HepG2 (cell line): ENCODE measurements around the gene MIR17HG. TPM values are rescaled to one million over a fixed set of nuclear protein-coding genes. Genes with fewer than 3 reads are reported as not detected.
A peak's percentile ranks its signal among the peaks of the same experiment; 100 is the strongest.

ENCODE experiments used
- CHD4 ChIP-seq: fragments of 200-600 bp; sonication (generic); IDR thresholded peaks from 2 replicates; pipeline ENCODE4 v1.7.0; 2017; ENCODE audit warnings: mild to moderate bottlenecking, low read length, borderline replicate concordance
- EZH2 ChIP-seq: conservative IDR thresholded peaks from 2 replicates; pipeline ENCODE4 v1.6.1; 2012; ENCODE audit warnings: mild to moderate bottlenecking, low read depth, low read length, moderate library complexity
- GATAD1 ChIP-seq: IDR thresholded peaks from 2 replicates; pipeline ENCODE4 v1.6.1; 2016; ENCODE audit warnings: missing genetic modification reagents, missing compliant biosample characterization
- GZF1 ChIP-seq: sonication (generic); formaldehyde crosslinking; IDR thresholded peaks from 2 replicates; pipeline ENCODE4 v1.5.1; 2020; ENCODE audit warnings: mild to moderate bottlenecking, missing genetic modification reagents
- HHEX ChIP-seq: IDR thresholded peaks from 2 replicates; pipeline ENCODE4 v1.6.1; 2016; ENCODE audit warnings: control low read depth
- HNRNPLL ChIP-seq: fragments of 200-400 bp; formaldehyde crosslinking; IDR thresholded peaks from 2 replicates; pipeline ENCODE4 v1.6.1; 2017; ENCODE audit warnings: mild to moderate bottlenecking, low read depth, low read length; ENCODE audit not compliant: poor library complexity, severe bottlenecking
- HOXA3 ChIP-seq: sonication (generic); formaldehyde crosslinking; IDR thresholded peaks from 2 replicates; pipeline ENCODE4 v1.5.0; 2020; ENCODE audit warnings: missing genetic modification reagents
- MAZ ChIP-seq, 2 experiments: sonication (generic) in 1 of 2; formaldehyde crosslinking in 1 of 2; IDR thresholded peaks; 2 replicates each; pipeline versions ENCODE4 v1.5.0 to v1.6.1; 2012 to 2020; ENCODE audit warnings: low read depth in 2 of 2, mild to moderate bottlenecking in 2 of 2, borderline replicate concordance in 1 of 2, improper control_type of control experiment in 1 of 2, low read length in 1 of 2, missing genetic modification reagents in 1 of 2, moderate library complexity in 1 of 2
- MTF2 ChIP-seq: sonication (generic); formaldehyde crosslinking; IDR thresholded peaks from 2 replicates; pipeline ENCODE4 v1.5.0; 2020; ENCODE audit warnings: missing genetic modification reagents, borderline replicate concordance
- MXI1 ChIP-seq: IDR thresholded peaks from 3 replicates; pipeline ENCODE4 v1.6.1; 2012; ENCODE audit warnings: low read depth, low read length, inconsistent platforms, borderline replicate concordance
- REL ChIP-seq: sonication (generic); formaldehyde crosslinking; conservative IDR thresholded peaks from 2 replicates; pipeline ENCODE4 v1.8.0; 2022; ENCODE audit warnings: mild to moderate bottlenecking, missing genetic modification reagents, moderate library complexity
- TRIM24 ChIP-seq: sonication (generic); formaldehyde crosslinking; IDR thresholded peaks from 2 replicates; pipeline ENCODE4 v1.8.0; 2022; ENCODE audit warnings: mild to moderate bottlenecking, missing genetic modification reagents
- ZFY ChIP-seq: sonication (generic); formaldehyde crosslinking; IDR thresholded peaks from 2 replicates; pipeline ENCODE4 v1.4.0; 2020; ENCODE audit warnings: missing genetic modification reagents
- ZNF101 ChIP-seq: sonication (generic); formaldehyde crosslinking; IDR thresholded peaks from 2 replicates; pipeline ENCODE4 v1.4.0; 2020; ENCODE audit warnings: mild to moderate bottlenecking, low read depth, missing genetic modification reagents, borderline replicate concordance
- polyA plus RNA-seq, 8 experiments: library from polyadenylated mRNA; depleted of rRNA in 3 of 8; stranded (reverse) in 7 of 8; unstranded in 1 of 8; fragments of >200 nt; fragmentation: Illumina TruSeq in 4 of 8; extraction: Trizol in 4 of 8; gene quantifications; 2 replicates each; pipeline versions ENCODE4 v1.2.1 to v1.2.3, GENCODE V29; 2011 to 2016; ENCODE audit warnings: low read depth in 4 of 8, missing spikeins in 1 of 8, mixed read lengths in 1 of 8; ENCODE audit not compliant: insufficient read depth in 1 of 8
- total RNA-seq, 5 experiments: library from RNA; depleted of rRNA; stranded (reverse); fragments of >200 nt; fragmentation: Illumina TruSeq; extraction: Trizol; gene quantifications; 2 replicates each; pipeline ENCODE4 v1.2.3, GENCODE V29; 2016; ENCODE audit warnings: low read depth in 1 of 5
- TF ChIP-seq, protein P1 (sequence below): sonication (generic); formaldehyde crosslinking; IDR thresholded peaks from 2 replicates; pipeline ENCODE4 v1.4.0; 2020; ENCODE audit warnings: mild to moderate bottlenecking, missing genetic modification reagents
- TF ChIP-seq, protein P2 (sequence below): sonication (generic); formaldehyde crosslinking; IDR thresholded peaks from 2 replicates; pipeline ENCODE4 v1.5.0; 2020; ENCODE audit warnings: missing genetic modification reagents
- TF ChIP-seq, protein P3 (sequence below): sonication (generic); formaldehyde crosslinking; IDR thresholded peaks from 2 replicates; pipeline ENCODE4 v1.4.0; 2020; ENCODE audit warnings: missing genetic modification reagents
- TF ChIP-seq, protein P4 (sequence below): sonication (generic); formaldehyde crosslinking; IDR thresholded peaks from 2 replicates; pipeline ENCODE4 v1.9.0; 2022; ENCODE audit warnings: missing genetic modification reagents, mild to moderate bottlenecking, borderline replicate concordance
- TF ChIP-seq, protein P5 (sequence below): sonication (generic); formaldehyde crosslinking; IDR thresholded peaks from 2 replicates; pipeline ENCODE4 v1.4.0; 2020; ENCODE audit warnings: missing genetic modification reagents

Gene MIR17HG
- total and polyA plus RNA-seq, 2 of the 13 experiments (the other 11 are each of a cell fraction or from before 2014, with no cell fraction given), result 2.5 to 12.3 TPM

DNA sequence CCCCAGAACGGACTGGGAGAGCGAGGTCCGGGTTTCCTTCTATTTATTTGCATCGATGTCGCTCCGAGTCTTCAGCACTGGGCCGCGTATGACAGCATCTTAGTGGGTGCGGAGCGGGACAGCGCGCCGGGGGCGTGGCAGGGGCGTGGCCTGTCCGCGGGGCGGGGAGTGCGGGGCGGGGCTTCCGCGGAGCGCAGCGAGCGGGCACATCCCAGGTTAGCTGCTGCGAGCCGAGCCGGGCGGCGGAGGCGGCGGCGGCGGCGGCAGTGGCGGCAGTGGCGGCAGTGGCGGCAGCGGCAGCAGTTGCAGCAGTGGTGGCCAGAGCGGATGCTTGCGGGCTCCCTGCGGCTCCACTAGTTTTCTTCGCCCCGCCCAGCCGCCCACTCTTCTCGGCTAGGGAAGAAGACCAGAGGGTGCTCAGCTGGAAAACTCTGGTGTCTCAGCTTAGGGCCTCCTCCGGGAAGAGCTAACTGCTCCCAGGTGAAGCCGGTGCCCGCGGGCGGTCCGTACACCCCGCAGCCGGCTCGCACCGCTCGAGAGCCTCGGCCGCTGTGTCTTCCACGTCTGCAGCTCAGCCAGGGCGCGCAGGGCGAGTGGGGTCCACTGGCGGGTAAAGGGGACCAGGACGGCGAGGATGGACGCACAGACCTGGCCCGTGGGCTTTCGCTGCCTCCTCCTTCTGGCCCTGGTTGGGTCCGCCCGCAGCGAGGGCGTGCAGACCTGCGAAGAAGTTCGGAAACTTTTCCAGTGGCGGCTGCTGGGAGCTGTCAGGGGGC lies 51.1 kb downstream of the MIR17HG start, which contains the start of gene GPC5 (continued):
- TF ChIP-seq, protein P1, sequence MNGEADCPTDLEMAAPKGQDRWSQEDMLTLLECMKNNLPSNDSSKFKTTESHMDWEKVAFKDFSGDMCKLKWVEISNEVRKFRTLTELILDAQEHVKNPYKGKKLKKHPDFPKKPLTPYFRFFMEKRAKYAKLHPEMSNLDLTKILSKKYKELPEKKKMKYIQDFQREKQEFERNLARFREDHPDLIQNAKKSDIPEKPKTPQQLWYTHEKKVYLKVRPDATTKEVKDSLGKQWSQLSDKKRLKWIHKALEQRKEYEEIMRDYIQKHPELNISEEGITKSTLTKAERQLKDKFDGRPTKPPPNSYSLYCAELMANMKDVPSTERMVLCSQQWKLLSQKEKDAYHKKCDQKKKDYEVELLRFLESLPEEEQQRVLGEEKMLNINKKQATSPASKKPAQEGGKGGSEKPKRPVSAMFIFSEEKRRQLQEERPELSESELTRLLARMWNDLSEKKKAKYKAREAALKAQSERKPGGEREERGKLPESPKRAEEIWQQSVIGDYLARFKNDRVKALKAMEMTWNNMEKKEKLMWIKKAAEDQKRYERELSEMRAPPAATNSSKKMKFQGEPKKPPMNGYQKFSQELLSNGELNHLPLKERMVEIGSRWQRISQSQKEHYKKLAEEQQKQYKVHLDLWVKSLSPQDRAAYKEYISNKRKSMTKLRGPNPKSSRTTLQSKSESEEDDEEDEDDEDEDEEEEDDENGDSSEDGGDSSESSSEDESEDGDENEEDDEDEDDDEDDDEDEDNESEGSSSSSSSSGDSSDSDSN, result peak; percentile 41; the same call in 1 of the 2 replicates
- TF ChIP-seq MXI1 (no peak; the same call in 2 of the 3 replicates), HOXA3 (CRISPR knock-in tag) (no peak), ZNF101 (CRISPR knock-in tag) (no peak), ZFY (no peak), CHD4 (no peak), GZF1 (no peak), HNRNPLL (peak; percentile 46), EZH2 (0 out of 2 replicates have a peak, but pooled peaks have one; percentile 24), MTF2 (CRISPR knock-in tag) (peak; percentile 27; the same call in 1 of the 2 replicates), GATAD1 (CRISPR knock-in tag) (no peak), MAZ (IDR thresholded peaks at IDR 0.05; ENCODE audit: borderline replicate concordance, low read depth, low read length) (0 out of 2 replicates have a peak, but pooled peaks have one; percentile 29), MAZ (CRISPR knock-in tag; IDR thresholded peaks at IDR 0.05; ENCODE audit: low read depth) (no peak), REL (CRISPR knock-in tag) (0 out of 2 replicates have a peak, but pooled peaks have one; percentile 25), TRIM24 (no peak), HHEX (CRISPR knock-in tag) (no peak)
- TF ChIP-seq, protein P2, sequence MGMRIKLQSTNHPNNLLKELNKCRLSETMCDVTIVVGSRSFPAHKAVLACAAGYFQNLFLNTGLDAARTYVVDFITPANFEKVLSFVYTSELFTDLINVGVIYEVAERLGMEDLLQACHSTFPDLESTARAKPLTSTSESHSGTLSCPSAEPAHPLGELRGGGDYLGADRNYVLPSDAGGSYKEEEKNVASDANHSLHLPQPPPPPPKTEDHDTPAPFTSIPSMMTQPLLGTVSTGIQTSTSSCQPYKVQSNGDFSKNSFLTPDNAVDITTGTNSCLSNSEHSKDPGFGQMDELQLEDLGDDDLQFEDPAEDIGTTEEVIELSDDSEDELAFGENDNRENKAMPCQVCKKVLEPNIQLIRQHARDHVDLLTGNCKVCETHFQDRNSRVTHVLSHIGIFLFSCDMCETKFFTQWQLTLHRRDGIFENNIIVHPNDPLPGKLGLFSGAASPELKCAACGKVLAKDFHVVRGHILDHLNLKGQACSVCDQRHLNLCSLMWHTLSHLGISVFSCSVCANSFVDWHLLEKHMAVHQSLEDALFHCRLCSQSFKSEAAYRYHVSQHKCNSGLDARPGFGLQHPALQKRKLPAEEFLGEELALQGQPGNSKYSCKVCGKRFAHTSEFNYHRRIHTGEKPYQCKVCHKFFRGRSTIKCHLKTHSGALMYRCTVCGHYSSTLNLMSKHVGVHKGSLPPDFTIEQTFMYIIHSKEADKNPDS (CRISPR knock-in tag), result no peak
- TF ChIP-seq, protein P3, sequence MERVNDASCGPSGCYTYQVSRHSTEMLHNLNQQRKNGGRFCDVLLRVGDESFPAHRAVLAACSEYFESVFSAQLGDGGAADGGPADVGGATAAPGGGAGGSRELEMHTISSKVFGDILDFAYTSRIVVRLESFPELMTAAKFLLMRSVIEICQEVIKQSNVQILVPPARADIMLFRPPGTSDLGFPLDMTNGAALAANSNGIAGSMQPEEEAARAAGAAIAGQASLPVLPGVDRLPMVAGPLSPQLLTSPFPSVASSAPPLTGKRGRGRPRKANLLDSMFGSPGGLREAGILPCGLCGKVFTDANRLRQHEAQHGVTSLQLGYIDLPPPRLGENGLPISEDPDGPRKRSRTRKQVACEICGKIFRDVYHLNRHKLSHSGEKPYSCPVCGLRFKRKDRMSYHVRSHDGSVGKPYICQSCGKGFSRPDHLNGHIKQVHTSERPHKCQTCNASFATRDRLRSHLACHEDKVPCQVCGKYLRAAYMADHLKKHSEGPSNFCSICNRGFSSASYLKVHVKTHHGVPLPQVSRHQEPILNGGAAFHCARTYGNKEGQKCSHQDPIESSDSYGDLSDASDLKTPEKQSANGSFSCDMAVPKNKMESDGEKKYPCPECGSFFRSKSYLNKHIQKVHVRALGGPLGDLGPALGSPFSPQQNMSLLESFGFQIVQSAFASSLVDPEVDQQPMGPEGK (CRISPR knock-in tag), result no peak
- TF ChIP-seq, protein P4, sequence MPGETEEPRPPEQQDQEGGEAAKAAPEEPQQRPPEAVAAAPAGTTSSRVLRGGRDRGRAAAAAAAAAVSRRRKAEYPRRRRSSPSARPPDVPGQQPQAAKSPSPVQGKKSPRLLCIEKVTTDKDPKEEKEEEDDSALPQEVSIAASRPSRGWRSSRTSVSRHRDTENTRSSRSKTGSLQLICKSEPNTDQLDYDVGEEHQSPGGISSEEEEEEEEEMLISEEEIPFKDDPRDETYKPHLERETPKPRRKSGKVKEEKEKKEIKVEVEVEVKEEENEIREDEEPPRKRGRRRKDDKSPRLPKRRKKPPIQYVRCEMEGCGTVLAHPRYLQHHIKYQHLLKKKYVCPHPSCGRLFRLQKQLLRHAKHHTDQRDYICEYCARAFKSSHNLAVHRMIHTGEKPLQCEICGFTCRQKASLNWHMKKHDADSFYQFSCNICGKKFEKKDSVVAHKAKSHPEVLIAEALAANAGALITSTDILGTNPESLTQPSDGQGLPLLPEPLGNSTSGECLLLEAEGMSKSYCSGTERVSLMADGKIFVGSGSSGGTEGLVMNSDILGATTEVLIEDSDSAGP (CRISPR knock-in tag), result peak; percentile 25; the same call in 1 of the 2 replicates
- TF ChIP-seq, protein P5, sequence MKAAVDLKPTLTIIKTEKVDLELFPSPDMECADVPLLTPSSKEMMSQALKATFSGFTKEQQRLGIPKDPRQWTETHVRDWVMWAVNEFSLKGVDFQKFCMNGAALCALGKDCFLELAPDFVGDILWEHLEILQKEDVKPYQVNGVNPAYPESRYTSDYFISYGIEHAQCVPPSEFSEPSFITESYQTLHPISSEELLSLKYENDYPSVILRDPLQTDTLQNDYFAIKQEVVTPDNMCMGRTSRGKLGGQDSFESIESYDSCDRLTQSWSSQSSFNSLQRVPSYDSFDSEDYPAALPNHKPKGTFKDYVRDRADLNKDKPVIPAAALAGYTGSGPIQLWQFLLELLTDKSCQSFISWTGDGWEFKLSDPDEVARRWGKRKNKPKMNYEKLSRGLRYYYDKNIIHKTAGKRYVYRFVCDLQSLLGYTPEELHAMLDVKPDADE (CRISPR knock-in tag), result no peak
